Vagina (tissue), 2 donors: ENCODE measurements around the gene SKAP1. TPM values are rescaled to one million over a fixed set of nuclear protein-coding genes. Genes with fewer than 3 reads are reported as not detected.

ENCODE experiments used
- DNase-seq, 2 donors: peaks; one replicate each; pipeline ENCODE4 v3.0.0-alpha.2; 2017; ENCODE audit errors: extremely low spot score in 2 of 2
- H3K27ac ChIP-seq: fragments of 200-600 bp; sonication (generic); one replicate; pipeline ENCODE4 v1.5.1; 2019
- H3K27me3 ChIP-seq: fragments of 200-600 bp; sonication (generic); one replicate; pipeline ENCODE4 v1.5.1; 2019
- H3K36me3 ChIP-seq, 2 donors: fragments of 200-600 bp; sonication (generic); one replicate each; pipeline ENCODE4 v1.5.1; 2017 to 2019
- H3K4me1 ChIP-seq: fragments of 200-600 bp; sonication (generic); one replicate; pipeline ENCODE4 v1.5.1; 2019
- H3K4me3 ChIP-seq, 2 donors: fragments of 200-600 bp; sonication (generic); 1 replicate in 1 of 2; 2 replicates in 1 of 2; pipeline ENCODE4 v1.5.1; 2016 to 2019
- H3K9me3 ChIP-seq: fragments of 200-600 bp; sonication (generic); one replicate; pipeline ENCODE4 v1.5.1; 2019
- POLR2A ChIP-seq, 2 donors: fragments of 450-650 bp; IDR thresholded peaks; one replicate each; pipeline ENCODE4 v1.6.1; 2017; ENCODE audit warnings: antibody characterized with exemption in 2 of 2, mild to moderate bottlenecking in 2 of 2, moderate library complexity in 2 of 2
- POLR2AphosphoS5 ChIP-seq, 2 donors: sonication (generic); formaldehyde crosslinking; IDR thresholded peaks; one replicate each; pipeline ENCODE4 v1.9.0; 2017; ENCODE audit warnings: antibody characterized with exemption in 2 of 2, mild to moderate bottlenecking in 2 of 2, low read depth in 1 of 2; ENCODE audit not compliant: insufficient read depth in 1 of 2
- intact Hi-C: fragments of 100-400 bp; cut with DNase I; formaldehyde crosslinking; loops from one replicate; pipeline ENCODE4 v1.15.1; 2023
- microRNA counts, 2 donors: library from miRNA; unstranded; fragments of <30 nt; microRNA quantifications; one replicate each; lab custom pipeline; 2016 to 2017
- microRNA-seq: library from miRNA; unstranded; fragments of <30 nt; microRNA quantifications from one replicate; pipeline ENCODE4, GENCODE V29; 2017; ENCODE audit warnings: borderline number of aligned reads, borderline replicate concordance
- small RNA-seq: library from RNA; depleted of rRNA; stranded (forward); fragments of <200 nt; gene quantifications from one replicate; pipeline ENCODE3, GENCODE V24; 2016
- total RNA-seq: library from RNA; depleted of rRNA; stranded (reverse); fragments of >200 nt; gene quantifications from one replicate; pipeline ENCODE4 v1.2.3, GENCODE V29; 2016
- TF ChIP-seq, protein P1 (sequence below), 3 experiments: fragments of 450-650 bp in 2 of 3; fragments of 200-600 bp in 1 of 3; sonication (generic) in 1 of 3; IDR thresholded peaks; one replicate each; pipeline ENCODE4 v1.5.1; 2017 to 2019; ENCODE audit warnings: antibody characterized with exemption in 3 of 3, mild to moderate bottlenecking in 2 of 3, moderate library complexity in 2 of 3

Gene SKAP1
- total RNA-seq, 1 donor from 2014 or later: 5.6 TPM

DNA sequence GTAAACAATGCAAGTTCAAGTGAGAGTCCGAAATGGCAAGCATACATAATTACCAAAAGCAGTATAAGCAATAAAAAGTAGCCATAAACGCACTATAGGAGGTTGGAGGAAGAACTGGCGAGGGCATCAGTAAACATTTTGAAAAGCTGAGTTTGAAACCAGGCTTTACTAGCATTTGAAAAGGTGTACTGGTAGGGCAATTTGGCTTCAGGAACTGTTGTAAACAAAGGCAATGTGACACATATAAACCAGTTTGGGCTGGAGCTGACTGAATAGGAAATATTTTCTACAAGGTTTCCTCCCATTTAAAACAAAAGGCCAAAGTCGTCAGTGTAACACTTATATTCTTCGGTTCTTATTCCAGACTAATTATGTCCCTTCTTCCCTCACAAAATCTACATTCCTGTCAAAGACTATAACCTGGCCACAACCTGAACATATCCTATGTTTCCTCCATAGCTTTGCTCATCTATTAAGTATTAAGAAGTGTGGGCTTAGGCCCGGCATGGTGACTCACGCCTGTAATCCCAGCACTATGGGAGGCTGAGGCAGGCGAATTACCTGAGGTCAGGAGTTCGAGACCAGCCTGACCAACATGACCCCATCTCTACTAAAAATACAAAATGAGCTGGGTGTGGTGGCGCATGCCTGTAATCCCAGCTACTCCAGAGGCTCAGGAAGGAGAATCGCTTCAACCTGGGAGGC lies 336.5 kb downstream of the SKAP1 start:
- Histone ChIP-seq H3K27ac (peak overlapping the region; percentile 18), H3K27me3 (no peaks in the 10 kb centered on the region), H3K9me3 (no peaks in the 10 kb centered on the region), H3K4me1 (peaks cover 21% of the 10 kb centered on the region), H3K4me3 (no peak overlapping the region), H3K36me3 (no peaks in the 10 kb centered on the region)
- no peak for DNase-seq
- TF ChIP-seq, protein P1, sequence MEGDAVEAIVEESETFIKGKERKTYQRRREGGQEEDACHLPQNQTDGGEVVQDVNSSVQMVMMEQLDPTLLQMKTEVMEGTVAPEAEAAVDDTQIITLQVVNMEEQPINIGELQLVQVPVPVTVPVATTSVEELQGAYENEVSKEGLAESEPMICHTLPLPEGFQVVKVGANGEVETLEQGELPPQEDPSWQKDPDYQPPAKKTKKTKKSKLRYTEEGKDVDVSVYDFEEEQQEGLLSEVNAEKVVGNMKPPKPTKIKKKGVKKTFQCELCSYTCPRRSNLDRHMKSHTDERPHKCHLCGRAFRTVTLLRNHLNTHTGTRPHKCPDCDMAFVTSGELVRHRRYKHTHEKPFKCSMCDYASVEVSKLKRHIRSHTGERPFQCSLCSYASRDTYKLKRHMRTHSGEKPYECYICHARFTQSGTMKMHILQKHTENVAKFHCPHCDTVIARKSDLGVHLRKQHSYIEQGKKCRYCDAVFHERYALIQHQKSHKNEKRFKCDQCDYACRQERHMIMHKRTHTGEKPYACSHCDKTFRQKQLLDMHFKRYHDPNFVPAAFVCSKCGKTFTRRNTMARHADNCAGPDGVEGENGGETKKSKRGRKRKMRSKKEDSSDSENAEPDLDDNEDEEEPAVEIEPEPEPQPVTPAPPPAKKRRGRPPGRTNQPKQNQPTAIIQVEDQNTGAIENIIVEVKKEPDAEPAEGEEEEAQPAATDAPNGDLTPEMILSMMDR (IDR thresholded peaks at IDR 0.05): no peak
- TF ChIP-seq POLR2A (IDR thresholded peaks at IDR 0.05) (no peak), POLR2AphosphoS5 (IDR thresholded peaks at IDR 0.05; ENCODE audit: insufficient read depth in 1 of 2, low read depth in 1 of 2) (peak in 1 of 2 donors; percentile 48)
- intact Hi-C loops: no loop called here

DNA sequence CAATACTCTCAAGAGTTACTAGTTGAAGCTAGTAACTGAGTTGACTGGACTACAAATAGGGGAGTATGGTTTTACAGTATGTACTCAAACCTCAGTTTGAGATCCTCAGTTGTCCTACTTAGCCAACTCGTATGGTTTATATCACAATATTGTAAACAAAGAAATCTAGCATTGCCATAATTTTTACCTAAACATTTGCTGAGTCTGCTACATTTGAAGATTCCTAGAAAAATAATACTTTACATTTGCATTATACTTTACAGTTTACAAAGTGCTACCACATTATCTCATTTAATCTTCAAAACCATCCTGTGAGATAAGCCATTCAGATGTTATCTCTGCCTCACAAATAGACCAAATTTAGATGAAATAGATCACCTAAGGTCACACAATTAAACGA lies 345.1 kb downstream of the SKAP1 start:
- no peaks in the 10 kb centered on the region for H3K9me3 ChIP-seq
- no peaks in the 10 kb centered on the region for H3K36me3 ChIP-seq
- TF ChIP-seq, protein P1 (IDR thresholded peaks at IDR 0.05): no peak
- intact Hi-C loops: no loop called here
- H3K4me3 ChIP-seq: no peak overlapping the region
- H3K27me3 ChIP-seq: no peaks in the 10 kb centered on the region
- DNase-seq: no peak
- peaks cover 22% of the 10 kb centered on the region for H3K4me1 ChIP-seq
- H3K27ac ChIP-seq: no peak overlapping the region

MicroRNAs within 50 kb of the gene (microRNA counts, 767-probe panel; counts per million panel counts)
- 238 to 261 counts per million in 2 donors for microRNA hsa-miR-1203 (lab: Ali Mortazavi, UCI)

Small RNA genes within 50 kb of the gene (microRNA-seq; reads per million reads assigned to microRNA genes)
- gene MIR1203: not detected

Small RNA genes within 50 kb of the gene (small RNA-seq; reads per million reads assigned to genes)
- gene MIR1203 (not detected), gene RF00012 (not detected), gene RF00019 (not detected), gene RNU6-1152P (not detected), gene RNU6-1201P (not detected)

Other genes with a start within 250 kb of the SKAP1 start
- not detected for gene HOXB1, start 100.8 kb upstream of the SKAP1 start, total RNA-seq
- 14.2 TPM for gene HOXB2, start 114.9 kb upstream of the SKAP1 start, total RNA-seq
- gene HOXB4, start 148.1 kb upstream of the SKAP1 start, total RNA-seq: 1.5 TPM
- 17.7 TPM for gene HOXB3, start 160.0 kb upstream of the SKAP1 start, total RNA-seq
- 0.74 TPM for gene HOXB5, start 163.6 kb upstream of the SKAP1 start, total RNA-seq
- gene HOXB6, start 174.8 kb upstream of the SKAP1 start, total RNA-seq: 1.2 TPM
- 3.2 TPM for gene HOXB7, start 180.8 kb upstream of the SKAP1 start, total RNA-seq
- gene HOXB8, start 185.1 kb upstream of the SKAP1 start, total RNA-seq: not detected
- gene HOXB9, start 196.1 kb upstream of the SKAP1 start, total RNA-seq: not detected